Measurements from ENCODE around the gene C3orf70. TPM values are rescaled to one million over a fixed set of nuclear protein-coding genes. Genes with fewer than 3 reads are reported as not detected.

The C3orf70 gene
- total RNA-seq, 4 donors from 2014 or later: 13.9 to 16.4 (median 14.8) TPM

DNA sequence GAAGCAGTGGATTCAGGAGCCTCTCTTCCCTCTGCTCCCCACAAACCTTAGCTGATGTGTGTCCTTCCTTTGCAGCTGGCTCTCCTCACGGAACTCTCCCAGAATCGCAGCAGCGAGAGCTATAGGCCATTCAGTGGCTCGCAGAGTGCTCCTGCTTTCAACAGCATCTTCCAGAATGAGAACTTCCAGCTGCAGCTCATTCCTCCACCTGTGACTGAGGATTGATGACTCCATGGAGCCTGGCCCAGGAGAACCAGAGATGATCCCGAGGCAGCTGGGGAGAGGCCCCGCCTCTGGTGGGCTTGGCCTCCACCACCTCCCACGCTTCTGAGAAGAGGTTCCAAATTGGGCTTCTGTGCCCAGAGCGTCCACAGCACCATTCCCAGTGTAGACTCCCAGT lies 101.1 kb downstream of the C3orf70 start:
- Histone ChIP-seq H3K9me3 (peaks cover 0 to 4% of the 10 kb centered on the region in 2 donors), H3K27me3 (no peaks in the 10 kb centered on the region), H3K36me3 (peaks cover 0 to 46% (median 9%) of the 10 kb centered on the region in 4 donors), H3K4me3 (no peak overlapping the region), H3K4me1 (peaks cover 0 to 5% (median 2%) of the 10 kb centered on the region in 4 donors), H3K27ac (no peak overlapping the region)
- no peak for DNase-seq
- in situ Hi-C loops (cut with MboI; ENCODE audit: low pct_ligation_motif_present in 1 of 4, low pct_unique_long_range_greater_than_20kb in 1 of 4, low sequenced_read_pairs in 3 of 4) (no loop called here), intact Hi-C loops (cut with DNase I; ENCODE audit: low total_unique reads) (no loop called here)
- TF ChIP-seq, protein P1, sequence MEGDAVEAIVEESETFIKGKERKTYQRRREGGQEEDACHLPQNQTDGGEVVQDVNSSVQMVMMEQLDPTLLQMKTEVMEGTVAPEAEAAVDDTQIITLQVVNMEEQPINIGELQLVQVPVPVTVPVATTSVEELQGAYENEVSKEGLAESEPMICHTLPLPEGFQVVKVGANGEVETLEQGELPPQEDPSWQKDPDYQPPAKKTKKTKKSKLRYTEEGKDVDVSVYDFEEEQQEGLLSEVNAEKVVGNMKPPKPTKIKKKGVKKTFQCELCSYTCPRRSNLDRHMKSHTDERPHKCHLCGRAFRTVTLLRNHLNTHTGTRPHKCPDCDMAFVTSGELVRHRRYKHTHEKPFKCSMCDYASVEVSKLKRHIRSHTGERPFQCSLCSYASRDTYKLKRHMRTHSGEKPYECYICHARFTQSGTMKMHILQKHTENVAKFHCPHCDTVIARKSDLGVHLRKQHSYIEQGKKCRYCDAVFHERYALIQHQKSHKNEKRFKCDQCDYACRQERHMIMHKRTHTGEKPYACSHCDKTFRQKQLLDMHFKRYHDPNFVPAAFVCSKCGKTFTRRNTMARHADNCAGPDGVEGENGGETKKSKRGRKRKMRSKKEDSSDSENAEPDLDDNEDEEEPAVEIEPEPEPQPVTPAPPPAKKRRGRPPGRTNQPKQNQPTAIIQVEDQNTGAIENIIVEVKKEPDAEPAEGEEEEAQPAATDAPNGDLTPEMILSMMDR (IDR thresholded peaks at IDR 0.05): no peak
- TF ChIP-seq POLR2A (IDR thresholded peaks at IDR 0.05) (no peak), EP300 (IDR thresholded peaks at IDR 0.05; ENCODE audit: low read depth) (no peak), POLR2AphosphoS5 (IDR thresholded peaks at IDR 0.05) (no peak)
- WGBS, 2 donors (ENCODE audit: low coverage in 1 of 2): 88% methylated on average over 8 of the region's 8 CpGs; no CpG with 5 or more reads in 1 of the 2 donors

DNA sequence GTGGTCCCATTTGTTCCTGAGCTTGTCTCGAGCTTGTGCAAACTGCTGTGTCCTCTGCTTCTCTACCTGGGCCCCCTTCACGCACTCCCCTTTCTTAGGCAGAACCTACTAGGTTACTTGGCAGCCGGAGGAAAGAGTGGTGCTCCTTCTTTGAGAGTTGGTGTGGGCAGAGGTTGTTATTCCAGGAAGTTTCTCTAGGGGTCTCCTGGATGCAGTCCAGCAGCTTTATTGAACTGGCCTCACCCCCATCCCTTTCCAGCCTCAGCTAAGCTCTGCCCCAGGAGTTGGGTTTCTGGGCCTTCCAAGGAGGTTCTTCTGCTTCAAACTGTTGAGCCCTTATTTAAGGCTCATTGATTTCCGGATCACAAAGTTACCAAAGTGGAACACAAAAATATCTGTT lies 103.2 kb downstream of the C3orf70 start:
- H3K27ac ChIP-seq: no peak overlapping the region
- H3K27me3 ChIP-seq: no peaks in the 10 kb centered on the region
- DNase-seq: no peak
- in situ Hi-C loops (cut with MboI; ENCODE audit: low pct_ligation_motif_present in 1 of 4, low pct_unique_long_range_greater_than_20kb in 1 of 4, low sequenced_read_pairs in 3 of 4) (no loop called here), intact Hi-C loops (cut with DNase I; ENCODE audit: low total_unique reads) (no loop called here)
- peaks cover 0 to 39% (median 9%) of the 10 kb centered on the region in 4 donors for H3K36me3 ChIP-seq
- TF ChIP-seq, protein P1 (IDR thresholded peaks at IDR 0.05): no peak
- no peak for TF ChIP-seq POLR2A (IDR thresholded peaks at IDR 0.05)
- no peak for TF ChIP-seq POLR2AphosphoS5 (IDR thresholded peaks at IDR 0.05)
- no peak for TF ChIP-seq EP300 (IDR thresholded peaks at IDR 0.05; ENCODE audit: low read depth)
- peaks cover 8 to 21% (median 15%) of the 10 kb centered on the region in 4 donors for H3K4me1 ChIP-seq
- WGBS, 2 donors (ENCODE audit: low coverage in 1 of 2): 89 to 97% methylated on average over 4 of the region's 4 CpGs
- H3K9me3 ChIP-seq: no peaks in the 10 kb centered on the region
- no peak overlapping the region for H3K4me3 ChIP-seq

DNA sequence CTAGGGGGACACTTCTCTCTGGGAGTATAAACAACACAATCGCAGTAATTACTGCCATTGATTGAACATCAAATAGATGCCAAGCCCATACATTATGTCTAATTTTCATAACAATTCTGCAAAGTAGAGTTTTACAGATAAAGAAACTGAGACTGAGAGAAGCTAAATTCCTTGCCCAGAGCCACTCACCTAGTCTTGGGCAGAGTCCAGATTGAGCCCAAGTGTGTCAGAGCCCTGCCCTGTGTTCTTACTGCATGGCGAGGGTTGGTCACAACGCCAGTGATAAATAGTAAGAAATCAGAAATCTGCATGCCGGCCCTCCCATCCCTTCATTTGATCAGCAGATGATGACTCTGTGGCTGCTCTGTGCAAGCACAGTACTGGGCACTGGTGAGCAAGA lies 106.3 kb downstream of the C3orf70 start:
- Histone ChIP-seq H3K4me3 (no peak overlapping the region), H3K4me1 (peaks cover 8 to 23% (median 15%) of the 10 kb centered on the region in 4 donors), H3K36me3 (peaks cover 0 to 11% (median 2%) of the 10 kb centered on the region in 4 donors), H3K27ac (peak overlapping the region; percentile 44 to 78 (median 66)), H3K9me3 (no peaks in the 10 kb centered on the region), H3K27me3 (no peaks in the 10 kb centered on the region)
- TF ChIP-seq EP300 (IDR thresholded peaks at IDR 0.05; ENCODE audit: low read depth) (no peak), POLR2A (IDR thresholded peaks at IDR 0.05) (no peak), POLR2AphosphoS5 (IDR thresholded peaks at IDR 0.05) (no peak)
- TF ChIP-seq, protein P1 (IDR thresholded peaks at IDR 0.05): no peak
- in situ Hi-C loops (cut with MboI; ENCODE audit: low pct_ligation_motif_present in 1 of 4, low pct_unique_long_range_greater_than_20kb in 1 of 4, low sequenced_read_pairs in 3 of 4) (no loop called here), intact Hi-C loops (cut with DNase I; ENCODE audit: low total_unique reads) (no loop called here)
- 71% methylated on average over 4 of the region's 4 CpGs; no CpG with 5 or more reads in 1 of the 2 donors for WGBS, 2 donors (ENCODE audit: low coverage in 1 of 2)
- DNase-seq: peak; percentile 44

DNA sequence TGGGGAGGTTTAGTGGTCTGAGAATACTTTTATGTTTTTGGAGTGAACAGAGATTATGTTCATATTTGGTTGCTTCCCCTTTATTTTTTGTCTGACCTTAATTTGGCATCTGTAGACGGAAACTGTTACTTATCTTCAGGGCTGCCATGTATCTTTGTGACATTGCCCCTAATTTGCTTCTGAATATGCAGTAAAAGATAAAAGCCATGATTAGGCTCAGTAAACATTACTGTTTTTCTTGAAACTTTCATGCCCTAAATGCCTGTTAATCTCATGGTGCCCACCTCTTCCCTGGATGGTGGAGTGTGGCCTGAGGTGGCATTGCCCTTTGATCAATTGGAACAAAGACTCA lies 106.7 kb downstream of the C3orf70 start:
- Histone ChIP-seq H3K27me3 (no peaks in the 10 kb centered on the region), H3K4me3 (no peak overlapping the region), H3K9me3 (no peaks in the 10 kb centered on the region), H3K36me3 (peaks cover 0 to 11% (median 2%) of the 10 kb centered on the region in 4 donors), H3K4me1 (peaks cover 8 to 23% (median 15%) of the 10 kb centered on the region in 4 donors), H3K27ac (peak overlapping the region; percentile 44 to 78 (median 66))
- WGBS, 2 donors (ENCODE audit: low coverage in 1 of 2): 39 to 50% methylated on average over 1 of the region's 1 CpG
- intact Hi-C loops (cut with DNase I; ENCODE audit: low total_unique reads): no loop called here
- in situ Hi-C loops (cut with MboI; ENCODE audit: low pct_ligation_motif_present in 1 of 4, low pct_unique_long_range_greater_than_20kb in 1 of 4, low sequenced_read_pairs in 3 of 4): no loop called here
- DNase-seq: no peak
- TF ChIP-seq, protein P1 (IDR thresholded peaks at IDR 0.05): no peak
- TF ChIP-seq EP300 (IDR thresholded peaks at IDR 0.05; ENCODE audit: low read depth) (no peak), POLR2AphosphoS5 (IDR thresholded peaks at IDR 0.05) (no peak)
